Choroid plexus epithelial cell (primary cell): ENCODE measurements around the gene SLC5A6.

Experiments used
- DNase-seq: peaks from one replicate; pipeline ENCODE4 v3.0.0-alpha.2; 2010; ENCODE audit warnings: low read depth
- H3K4me3 ChIP-seq: 2 replicates; pipeline ENCODE4 v1.5.1; 2011; ENCODE audit warnings: low read depth, mild to moderate bottlenecking, control low read depth, low read length, moderate library complexity
- CTCF ChIP-seq: conservative IDR thresholded peaks from 2 replicates; pipeline ENCODE4 v1.5.1; 2011; ENCODE audit warnings: low read depth, mild to moderate bottlenecking, control low read depth, inconsistent platforms, low read length, moderate library complexity

Gene SLC5A6

GRCh38 chr2:27150639-27151230 lies 61.3 kb downstream of the SLC5A6 start:
- no peak for TF ChIP-seq CTCF
- H3K4me3 ChIP-seq = no peak overlapping the region
- DNase-seq = no peak
